ENCODE data around the gene NT5DC3. TPM values are rescaled to one million over a fixed set of nuclear protein-coding genes. Genes with fewer than 3 reads are reported as not detected.

The NT5DC3 gene
- polyA plus RNA-seq, 3 donors = 0.27 to 4.8 (median 0.93) TPM

GRCh38 chr12:103778781-103779180 lies 62.3 kb downstream of the NT5DC3 start:
- no peak overlapping the region for H3K9ac ChIP-seq (ENCODE audit: insufficient read depth, low read length, poor library complexity, severe bottlenecking)
- no peak for DNase-seq
- no peaks in the 10 kb centered on the region for H3K4me1 ChIP-seq (ENCODE audit: control insufficient read depth in 1 of 2, insufficient read depth in 2 of 2, low read length in 2 of 2)
- H3K9me3 ChIP-seq (replicated peaks in 1 of 2; ENCODE audit: control insufficient read depth in 1 of 2, insufficient read depth in 1 of 2, low read length in 2 of 2) = no peaks in the 10 kb centered on the region
- 93% methylated on average over 2 of the region's 6 CpGs for WGBS (ENCODE audit: insufficient coverage)
- peaks cover 42 to 71% of the 10 kb centered on the region in 2 donors for H3K36me3 Mint-ChIP-seq
- H3K9me3 Mint-ChIP-seq = no peaks in the 10 kb centered on the region
- intact Hi-C loops (cut with micrococcal nuclease) = no loop called here
- H3K4me3 ChIP-seq (replicated peaks in 1 of 3; ENCODE audit: low read depth in 2 of 3, low read length in 3 of 3) = no peak overlapping the region
- H3K4me2 ChIP-seq (replicated peaks; ENCODE audit: extremely low read depth, low read length, poor library complexity, severe bottlenecking) = no peak overlapping the region
- peaks cover 0 to 1% (median 0%) of the 10 kb centered on the region in 3 donors for H3K27me3 Mint-ChIP-seq (ENCODE audit: low read depth in 3 of 3)
- no peak overlapping the region for H3K27ac Mint-ChIP-seq
- H3K4me1 Mint-ChIP-seq = no peaks in the 10 kb centered on the region
- no peak overlapping the region for H3K27ac ChIP-seq (ENCODE audit: low read depth in 1 of 2, low read length in 2 of 2)
- H3K27me3 ChIP-seq (ENCODE audit: control insufficient read depth in 2 of 2, insufficient read depth in 2 of 2, low read length in 2 of 2) = no peaks in the 10 kb centered on the region
- no peak overlapping the region for H3K4me3 Mint-ChIP-seq
- no peak for TF ChIP-seq CTCF (IDR thresholded peaks at IDR 0.05)
- H2AFZ ChIP-seq (ENCODE audit: insufficient read depth, low read depth, low read length, poor library complexity, severe bottlenecking) = no peak overlapping the region
- no peaks in the 10 kb centered on the region for H4K20me1 ChIP-seq (ENCODE audit: insufficient read depth, low read length)
- peaks cover 16 to 53% of the 10 kb centered on the region in 2 donors for H3K36me3 ChIP-seq (replicated peaks in 1 of 2; ENCODE audit: control insufficient read depth in 1 of 2, insufficient read depth in 2 of 2, low read length in 2 of 2)
- H3K79me2 ChIP-seq (ENCODE audit: insufficient read depth, low read length) = no peaks in the 10 kb centered on the region

- Histone ChIP-seq H3K27me3 (ENCODE audit: control insufficient read depth in 2 of 2, insufficient read depth in 2 of 2, low read length in 2 of 2) (no peaks in the 10 kb centered on the region), H4K20me1 (ENCODE audit: insufficient read depth, low read length) (no peaks in the 10 kb centered on the region), H3K9me3 (replicated peaks in 1 of 2; ENCODE audit: control insufficient read depth in 1 of 2, insufficient read depth in 1 of 2, low read length in 2 of 2) (no peaks in the 10 kb centered on the region), H3K4me1 (ENCODE audit: control insufficient read depth in 1 of 2, insufficient read depth in 2 of 2, low read length in 2 of 2) (no peaks in the 10 kb centered on the region), H3K4me2 (replicated peaks; ENCODE audit: extremely low read depth, low read length, poor library complexity, severe bottlenecking) (no peak overlapping the region), H3K79me2 (ENCODE audit: insufficient read depth, low read length) (no peaks in the 10 kb centered on the region), H3K36me3 (replicated peaks in 1 of 2; ENCODE audit: control insufficient read depth in 1 of 2, insufficient read depth in 2 of 2, low read length in 2 of 2) (peaks cover 12 to 35% of the 10 kb centered on the region in 2 donors), H3K4me3 (replicated peaks in 1 of 3; ENCODE audit: low read depth in 2 of 3, low read length in 3 of 3) (no peak overlapping the region), H3K27ac (ENCODE audit: low read depth in 1 of 2, low read length in 2 of 2) (no peak overlapping the region), H3K9ac (ENCODE audit: insufficient read depth, low read length, poor library complexity, severe bottlenecking) (no peak overlapping the region), H2AFZ (ENCODE audit: insufficient read depth, low read depth, low read length, poor library complexity, severe bottlenecking) (no peak overlapping the region)
- H3K4me3 Mint-ChIP-seq = no peak overlapping the region
- no peak for TF ChIP-seq CTCF (IDR thresholded peaks at IDR 0.05)
- intact Hi-C loops (cut with micrococcal nuclease) = loop anchor here (5.0 kb wide), 2 partner anchors 92 to 337 kb away; no protein-coding TSS in a partner anchor
- peaks cover 28 to 51% of the 10 kb centered on the region in 2 donors for H3K36me3 Mint-ChIP-seq
- no peak overlapping the region for H3K27ac Mint-ChIP-seq
- H3K4me1 Mint-ChIP-seq = no peaks in the 10 kb centered on the region
- no peaks in the 10 kb centered on the region for H3K27me3 Mint-ChIP-seq (ENCODE audit: low read depth in 3 of 3)
- H3K9me3 Mint-ChIP-seq = no peaks in the 10 kb centered on the region
- no peak for DNase-seq
- 97% methylated on average over 6 of the region's 10 CpGs for WGBS (ENCODE audit: insufficient coverage)
These were observed 66.0 kb downstream of the NT5DC3 start for GRCh38 chr12:103774977-103775560.
